HEK293 (cell line): Measurements from ENCODE around the gene EIF3B.

Source experiments
- EGR2 ChIP-seq: fragments of 450-650 bp; formaldehyde crosslinking; IDR thresholded peaks from 2 replicates; pipeline ENCODE4 v1.5.1; 2016; ENCODE audit warnings: low read depth, missing biosample characterization, missing genetic modification characterization
- RBAK ChIP-seq: fragments of 450-650 bp; formaldehyde crosslinking; IDR thresholded peaks from 2 replicates; pipeline ENCODE4 v1.5.1; 2016; ENCODE audit warnings: missing biosample characterization, missing genetic modification characterization
- ZFHX2 ChIP-seq: fragments of 450-650 bp; formaldehyde crosslinking; conservative IDR thresholded peaks from 2 replicates; pipeline ENCODE4 v1.5.1; 2016; ENCODE audit warnings: missing biosample characterization, missing genetic modification characterization
- ZNF146 ChIP-seq: fragments of 450-650 bp; formaldehyde crosslinking; IDR thresholded peaks from 2 replicates; pipeline ENCODE4 v1.5.1; 2016; ENCODE audit warnings: missing biosample characterization, missing genetic modification characterization
- ZNF843 ChIP-seq: fragments of 450-650 bp; formaldehyde crosslinking; IDR thresholded peaks from 2 replicates; pipeline ENCODE4 v1.5.1; 2016; ENCODE audit warnings: missing biosample characterization, missing genetic modification characterization
- TF ChIP-seq, protein P1 (sequence below): fragments of 450-650 bp; formaldehyde crosslinking; IDR thresholded peaks from 2 replicates; pipeline ENCODE4 v1.5.1; 2016; ENCODE audit warnings: missing biosample characterization, missing genetic modification characterization
- TF ChIP-seq, protein P2 (sequence below): fragments of 450-650 bp; formaldehyde crosslinking; IDR thresholded peaks from 2 replicates; pipeline ENCODE4 v1.5.1; 2016; ENCODE audit warnings: missing biosample characterization, missing genetic modification characterization
- TF ChIP-seq, protein P3 (sequence below): fragments of 450-650 bp; formaldehyde crosslinking; IDR thresholded peaks from 2 replicates; pipeline ENCODE4 v1.5.1; 2016; ENCODE audit warnings: missing biosample characterization, missing genetic modification characterization
- TF ChIP-seq, protein P4 (sequence below): fragments of 450-650 bp; formaldehyde crosslinking; IDR thresholded peaks from 2 replicates; pipeline ENCODE4 v1.5.1; 2016; ENCODE audit warnings: missing biosample characterization, missing genetic modification characterization, low read depth

DNA sequence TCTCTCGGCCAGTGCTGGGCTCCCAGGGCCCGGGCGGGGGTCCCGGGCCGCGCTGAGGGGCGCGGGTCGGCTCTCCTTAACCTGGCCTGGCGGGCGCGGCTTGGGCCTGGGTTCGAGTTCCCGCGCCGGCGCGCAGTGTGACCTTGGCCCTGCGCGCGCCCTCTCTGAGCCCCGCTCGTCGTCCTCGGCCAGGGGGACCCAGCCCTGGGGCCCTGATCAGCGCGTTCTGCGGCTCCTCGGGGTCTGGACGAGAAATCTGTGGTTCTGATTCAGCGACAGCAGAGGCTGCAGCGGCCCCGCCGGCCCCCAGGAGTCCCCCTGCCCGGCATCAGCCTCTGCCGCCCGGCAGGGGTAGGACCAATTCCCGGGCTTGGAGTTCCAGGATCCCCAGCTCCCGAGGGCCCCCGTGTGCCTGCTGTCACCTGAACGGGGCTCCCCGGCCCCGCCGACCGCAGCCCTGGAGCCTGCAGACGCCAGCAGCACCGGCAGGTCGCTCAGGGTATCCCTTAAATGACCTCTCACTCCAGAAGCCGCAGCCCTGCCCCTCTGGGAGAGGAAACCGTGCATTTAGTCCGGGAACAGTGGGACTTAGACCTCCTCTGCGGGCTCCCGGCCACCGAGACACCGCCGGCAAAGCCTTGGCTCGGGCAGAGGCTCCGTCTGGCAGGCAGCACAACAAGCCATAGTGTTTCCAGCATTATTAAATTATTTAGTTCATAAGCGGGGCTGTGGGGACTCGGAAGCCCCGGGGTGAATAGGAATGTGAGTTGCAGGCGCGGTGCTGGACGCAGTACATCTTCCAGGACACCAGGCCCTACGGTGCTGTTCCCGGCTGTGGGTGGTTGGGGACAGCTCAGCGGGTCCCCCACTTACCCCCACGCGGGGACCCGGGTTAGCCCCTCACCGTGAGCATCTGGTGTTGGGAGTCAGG is 49.4 kb downstream of the EIF3B start:
- no peak for TF ChIP-seq ZFHX2 (tag by site-specific recombination)
- TF ChIP-seq, protein P1, sequence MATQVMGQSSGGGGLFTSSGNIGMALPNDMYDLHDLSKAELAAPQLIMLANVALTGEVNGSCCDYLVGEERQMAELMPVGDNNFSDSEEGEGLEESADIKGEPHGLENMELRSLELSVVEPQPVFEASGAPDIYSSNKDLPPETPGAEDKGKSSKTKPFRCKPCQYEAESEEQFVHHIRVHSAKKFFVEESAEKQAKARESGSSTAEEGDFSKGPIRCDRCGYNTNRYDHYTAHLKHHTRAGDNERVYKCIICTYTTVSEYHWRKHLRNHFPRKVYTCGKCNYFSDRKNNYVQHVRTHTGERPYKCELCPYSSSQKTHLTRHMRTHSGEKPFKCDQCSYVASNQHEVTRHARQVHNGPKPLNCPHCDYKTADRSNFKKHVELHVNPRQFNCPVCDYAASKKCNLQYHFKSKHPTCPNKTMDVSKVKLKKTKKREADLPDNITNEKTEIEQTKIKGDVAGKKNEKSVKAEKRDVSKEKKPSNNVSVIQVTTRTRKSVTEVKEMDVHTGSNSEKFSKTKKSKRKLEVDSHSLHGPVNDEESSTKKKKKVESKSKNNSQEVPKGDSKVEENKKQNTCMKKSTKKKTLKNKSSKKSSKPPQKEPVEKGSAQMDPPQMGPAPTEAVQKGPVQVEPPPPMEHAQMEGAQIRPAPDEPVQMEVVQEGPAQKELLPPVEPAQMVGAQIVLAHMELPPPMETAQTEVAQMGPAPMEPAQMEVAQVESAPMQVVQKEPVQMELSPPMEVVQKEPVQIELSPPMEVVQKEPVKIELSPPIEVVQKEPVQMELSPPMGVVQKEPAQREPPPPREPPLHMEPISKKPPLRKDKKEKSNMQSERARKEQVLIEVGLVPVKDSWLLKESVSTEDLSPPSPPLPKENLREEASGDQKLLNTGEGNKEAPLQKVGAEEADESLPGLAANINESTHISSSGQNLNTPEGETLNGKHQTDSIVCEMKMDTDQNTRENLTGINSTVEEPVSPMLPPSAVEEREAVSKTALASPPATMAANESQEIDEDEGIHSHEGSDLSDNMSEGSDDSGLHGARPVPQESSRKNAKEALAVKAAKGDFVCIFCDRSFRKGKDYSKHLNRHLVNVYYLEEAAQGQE: no peak
- TF ChIP-seq EGR2: no peak
- TF ChIP-seq, protein P2, sequence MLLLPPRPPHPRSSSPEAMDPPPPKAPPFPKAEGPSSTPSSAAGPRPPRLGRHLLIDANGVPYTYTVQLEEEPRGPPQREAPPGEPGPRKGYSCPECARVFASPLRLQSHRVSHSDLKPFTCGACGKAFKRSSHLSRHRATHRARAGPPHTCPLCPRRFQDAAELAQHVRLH (tag by site-specific recombination): no peak
- no peak for TF ChIP-seq RBAK
- TF ChIP-seq, protein P3, sequence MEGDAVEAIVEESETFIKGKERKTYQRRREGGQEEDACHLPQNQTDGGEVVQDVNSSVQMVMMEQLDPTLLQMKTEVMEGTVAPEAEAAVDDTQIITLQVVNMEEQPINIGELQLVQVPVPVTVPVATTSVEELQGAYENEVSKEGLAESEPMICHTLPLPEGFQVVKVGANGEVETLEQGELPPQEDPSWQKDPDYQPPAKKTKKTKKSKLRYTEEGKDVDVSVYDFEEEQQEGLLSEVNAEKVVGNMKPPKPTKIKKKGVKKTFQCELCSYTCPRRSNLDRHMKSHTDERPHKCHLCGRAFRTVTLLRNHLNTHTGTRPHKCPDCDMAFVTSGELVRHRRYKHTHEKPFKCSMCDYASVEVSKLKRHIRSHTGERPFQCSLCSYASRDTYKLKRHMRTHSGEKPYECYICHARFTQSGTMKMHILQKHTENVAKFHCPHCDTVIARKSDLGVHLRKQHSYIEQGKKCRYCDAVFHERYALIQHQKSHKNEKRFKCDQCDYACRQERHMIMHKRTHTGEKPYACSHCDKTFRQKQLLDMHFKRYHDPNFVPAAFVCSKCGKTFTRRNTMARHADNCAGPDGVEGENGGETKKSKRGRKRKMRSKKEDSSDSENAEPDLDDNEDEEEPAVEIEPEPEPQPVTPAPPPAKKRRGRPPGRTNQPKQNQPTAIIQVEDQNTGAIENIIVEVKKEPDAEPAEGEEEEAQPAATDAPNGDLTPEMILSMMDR (tag by site-specific recombination): peak; percentile 49
- no peak for TF ChIP-seq ZNF146
- TF ChIP-seq, protein P4, sequence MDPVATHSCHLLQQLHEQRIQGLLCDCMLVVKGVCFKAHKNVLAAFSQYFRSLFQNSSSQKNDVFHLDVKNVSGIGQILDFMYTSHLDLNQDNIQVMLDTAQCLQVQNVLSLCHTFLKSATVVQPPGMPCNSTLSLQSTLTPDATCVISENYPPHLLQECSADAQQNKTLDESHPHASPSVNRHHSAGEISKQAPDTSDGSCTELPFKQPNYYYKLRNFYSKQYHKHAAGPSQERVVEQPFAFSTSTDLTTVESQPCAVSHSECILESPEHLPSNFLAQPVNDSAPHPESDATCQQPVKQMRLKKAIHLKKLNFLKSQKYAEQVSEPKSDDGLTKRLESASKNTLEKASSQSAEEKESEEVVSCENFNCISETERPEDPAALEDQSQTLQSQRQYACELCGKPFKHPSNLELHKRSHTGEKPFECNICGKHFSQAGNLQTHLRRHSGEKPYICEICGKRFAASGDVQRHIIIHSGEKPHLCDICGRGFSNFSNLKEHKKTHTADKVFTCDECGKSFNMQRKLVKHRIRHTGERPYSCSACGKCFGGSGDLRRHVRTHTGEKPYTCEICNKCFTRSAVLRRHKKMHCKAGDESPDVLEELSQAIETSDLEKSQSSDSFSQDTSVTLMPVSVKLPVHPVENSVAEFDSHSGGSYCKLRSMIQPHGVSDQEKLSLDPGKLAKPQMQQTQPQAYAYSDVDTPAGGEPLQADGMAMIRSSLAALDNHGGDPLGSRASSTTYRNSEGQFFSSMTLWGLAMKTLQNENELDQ (tag by site-specific recombination): no peak
- no peak for TF ChIP-seq ZNF843 (tag by site-specific recombination)
